Left ventricle myocardium inferior (tissue), 1 donor: ENCODE results near the gene MRAP. TPM values are rescaled to one million over a fixed set of nuclear protein-coding genes. Genes with fewer than 3 reads are reported as not detected.
"Not testable (repeated sequence)": the region's sequence is repeated elsewhere in the genome, so short reads cannot be mapped to it uniquely, and the experiment has no call there.

Experiments
- DNase-seq: peaks from one replicate; pipeline ENCODE4 v3.0.0-alpha.2; 2020
- H3K27ac ChIP-seq: fragments of 200-600 bp; replicated peaks from 2 replicates; pipeline ENCODE4 v1.8.0; 2021
- H3K27me3 ChIP-seq: fragments of 200-600 bp; 2 replicates; pipeline ENCODE4 v1.8.0; 2021; ENCODE audit warnings: low read depth
- H3K36me3 ChIP-seq: fragments of 200-600 bp; 2 replicates; pipeline ENCODE4 v1.8.0; 2021
- H3K4me1 ChIP-seq: fragments of 200-600 bp; 2 replicates; pipeline ENCODE4 v1.8.0; 2021
- H3K4me3 ChIP-seq: fragments of 200-600 bp; 2 replicates; pipeline ENCODE4 v1.8.0; 2021; ENCODE audit warnings: mild to moderate bottlenecking, moderate library complexity
- H3K9me3 ChIP-seq: fragments of 200-600 bp; replicated peaks from 2 replicates; pipeline ENCODE4 v1.8.0; 2021
- CTCF ChIP-seq: fragments of 200-600 bp; IDR thresholded peaks from 2 replicates; pipeline ENCODE4 v1.8.0; 2021; ENCODE audit warnings: antibody characterized with exemption, mild to moderate bottlenecking, borderline replicate concordance
- intact Hi-C: fragments of 100-400 bp; cut with micrococcal nuclease; formaldehyde crosslinking; loops from one replicate; pipeline ENCODE4 v1.11.0; 2022
- total RNA-seq: library from RNA; stranded (reverse); fragmentation: NEBNext Ultra II Directional; extraction: Animal tissue kit (Norgen Biotek cat#: 25700); gene quantifications from one replicate; pipeline ENCODE4 v1.2.1, GENCODE V29; 2021
- donor health status: DM: no; HTN: yes; CAD: no; lungs with severe emphysema.

MRAP gene
- total RNA-seq, 1 donor from 2014 or later, result not detected

- Histone ChIP-seq H3K27me3 (no peaks in the 10 kb centered on the region), H3K4me1 (peaks cover 34% of the 10 kb centered on the region), H3K4me3 (no peak overlapping the region), H3K27ac (peak overlapping the region; percentile 9), H3K9me3 (no peaks in the 10 kb centered on the region), H3K36me3 (no peaks in the 10 kb centered on the region)
- peak; percentile 54 for DNase-seq
- intact Hi-C loops, result loop anchor here (5.0 to 10.0 kb wide), 2 partner anchors 390 to 472 kb away; no protein-coding TSS in a partner anchor
- TF ChIP-seq CTCF, result no peak
Measured at GRCh38 chr21:32256873-32257620, 41.6 kb upstream of the MRAP start.

- Histone ChIP-seq H3K27ac (no peak overlapping the region), H3K4me3 (no peak overlapping the region), H3K27me3 (no peaks in the 10 kb centered on the region), H3K36me3 (no peaks in the 10 kb centered on the region), H3K4me1 (peaks cover 29% of the 10 kb centered on the region), H3K9me3 (no peaks in the 10 kb centered on the region)
- peak; percentile 76 for TF ChIP-seq CTCF
- peak; percentile 58 for DNase-seq
- intact Hi-C loops, result loop anchor here (5.0 to 10.0 kb wide), 2 partner anchors 391 to 473 kb away; no protein-coding TSS in a partner anchor
Measured at GRCh38 chr21:32257962-32258785, 40.5 kb upstream of the MRAP start.

GRCh38 chr21:32258786-32259048 is 39.9 kb upstream of the MRAP start:
- H3K9me3 ChIP-seq, DNase-seq, H3K27ac ChIP-seq, H3K27me3 ChIP-seq, H3K36me3 ChIP-seq, H3K4me3 ChIP-seq: not testable (repeated sequence)
- intact Hi-C loops, result loop anchor here (5.0 to 10.0 kb wide), 2 partner anchors 391 to 474 kb away; no protein-coding TSS in a partner anchor
- peaks cover 24% of the 10 kb centered on the region for H3K4me1 ChIP-seq

GRCh38 chr21:32260130-32260529 is 38.5 kb upstream of the MRAP start:
- Histone ChIP-seq H3K36me3 (no peaks in the 10 kb centered on the region), H3K4me1 (peaks cover 22% of the 10 kb centered on the region), H3K4me3 (no peak overlapping the region), H3K27ac (no peak overlapping the region), H3K9me3 (no peaks in the 10 kb centered on the region), H3K27me3 (no peaks in the 10 kb centered on the region)
- TF ChIP-seq CTCF, result no peak
- intact Hi-C loops, result no loop called here
- no peak for DNase-seq

GRCh38 chr21:32261929-32262328 is 36.7 kb upstream of the MRAP start:
- Histone ChIP-seq H3K9me3 (no peaks in the 10 kb centered on the region), H3K27ac (no peak overlapping the region), H3K36me3 (peaks cover 3% of the 10 kb centered on the region), H3K27me3 (no peaks in the 10 kb centered on the region), H3K4me1 (peaks cover 13% of the 10 kb centered on the region), H3K4me3 (no peak overlapping the region)
- no peak for TF ChIP-seq CTCF
- intact Hi-C loops, result no loop called here
- no peak for DNase-seq

GRCh38 chr21:32265321-32265720 is 33.3 kb upstream of the MRAP start:
- H3K27me3 ChIP-seq, H3K9me3 ChIP-seq, H3K27ac ChIP-seq, H3K4me3 ChIP-seq, H3K4me1 ChIP-seq, DNase-seq, intact Hi-C loops: not testable (repeated sequence)
- H3K36me3 ChIP-seq, result peaks cover 33% of the 10 kb centered on the region
